ENCODE results near the gene DCTN1. TPM values are rescaled to one million over a fixed set of nuclear protein-coding genes. Genes with fewer than 3 reads are reported as not detected.

DCTN1 gene
- polyA plus RNA-seq (2011; rRNA removed) (95.1 and 99.1 TPM in 2 replicates), polyA plus RNA-seq (2017; fragmentation: RNase III; extraction: RNeasy Plus Mini Kit Qiagen cat#74134 plus additional on column Dnase treatment) (104 to 107 TPM (median 106 TPM) in 3 replicates), polyA minus RNA-seq (2011; rRNA and poly(A)+ RNA removed) (225 and 253 TPM in 2 replicates)
- 104 and 126 TPM in 2 replicates for polyA plus RNA-seq (2012; cell fraction: cytosol; rRNA removed)
- polyA plus RNA-seq (2012; cell fraction: nucleus; rRNA removed): 208 and 237 TPM in 2 replicates

GRCh38 chr2:74379851-74380789 lies at the start of gene DCTN1:
Gene DCTN1, minus strand, starts transcription at chr2:74380311. Its CDS starts 274 bp downstream, at chr2:74380037.
- DNase-seq (ENCODE audit: low read depth in 1 of 2, low spot score in 1 of 2): peak; percentile 26 to 35
- Histone ChIP-seq H3K9me3 (no peaks in the 10 kb centered on the region), H3K4me2 (peak within 1 kb of the TSS; percentile 57), H3K27ac (peak within 1 kb of the TSS in 1 of 2 experiments; percentile 61; a peak in 2 of 6 replicates), H3K4me3 (no peak within 1 kb of the TSS), H3K4me1 (peaks cover 21% of the 10 kb centered on the region; the same call in 2 of the 3 replicates)
- no peak for FAIRE-seq
- ChIA-PET POLR2A (interaction anchor here (0.5 kb wide), 1 partner anchor 159 kb away, joined by 3 read pairs; no protein-coding TSS in a partner anchor), CTCF (interaction anchor here (0.9 to 2.6 kb wide), 3 partner anchors 9 to 12 kb away, joined by 3 to 12 read pairs (median 9); no protein-coding TSS in a partner anchor)
- TF ChIP-seq, protein P1, sequence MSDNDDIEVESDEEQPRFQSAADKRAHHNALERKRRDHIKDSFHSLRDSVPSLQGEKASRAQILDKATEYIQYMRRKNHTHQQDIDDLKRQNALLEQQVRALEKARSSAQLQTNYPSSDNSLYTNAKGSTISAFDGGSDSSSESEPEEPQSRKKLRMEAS (IDR thresholded peaks at IDR 0.05): 0 out of 2 replicates have a peak, but pooled peaks have one; percentile 35
- no peak for TF ChIP-seq FOSL2 (IDR thresholded peaks at IDR 0.05)
- no peak for TF ChIP-seq FOSL2 (CRISPR knock-in tag; IDR thresholded peaks at IDR 0.05)
- peak; percentile 75 to 92 for ATAC-seq
- WGBS (ENCODE audit: missing lambda C conversion rate): 58% methylated on average over 11 of the region's 14 CpGs

DNA sequence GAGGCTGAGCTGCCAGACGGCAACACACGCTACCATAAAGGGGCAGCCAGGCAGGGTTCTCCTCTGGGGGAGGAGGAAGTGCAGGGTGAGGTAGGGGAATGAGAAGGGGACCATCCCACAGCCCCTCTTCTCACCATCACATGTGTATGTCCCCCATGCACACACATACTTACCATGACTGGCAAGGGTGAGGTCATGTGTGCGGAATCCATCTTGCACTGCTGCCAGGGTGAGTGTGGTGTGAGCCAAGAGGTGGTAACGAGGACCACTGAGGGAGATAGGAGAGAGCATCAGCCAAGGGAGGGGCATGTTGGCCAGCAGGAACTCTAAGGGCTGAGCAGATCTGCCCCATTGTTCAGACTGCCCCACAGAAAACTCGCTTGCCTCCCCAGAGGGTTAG lies 48.6 kb upstream of the DCTN1 start:
- ATAC-seq: no peak
- WGBS (ENCODE audit: missing lambda C conversion rate): 91% methylated on average over 5 of the region's 5 CpGs
- CTCF ChIA-PET: interaction anchor here (0.9 to 1.4 kb wide), 3 partner anchors 10 to 68 kb away, joined by 3 to 5 read pairs (median 3); no protein-coding TSS in a partner anchor

More for the DNA sequence above, 48.6 kb upstream of the DCTN1 start:
- H3K9me3 ChIP-seq: no peaks in the 10 kb centered on the region
- POLR2A ChIA-PET: interaction anchor here (2.5 kb wide), 1 partner anchor 11 kb away, joined by 11 read pairs; no protein-coding TSS in a partner anchor
- H3K4me3 ChIP-seq: no peak overlapping the region
- no peak overlapping the region for H3K4me2 ChIP-seq
- H3K27ac ChIP-seq: no peak overlapping the region
- FAIRE-seq (no peak), DNase-seq (ENCODE audit: low read depth in 1 of 2, low spot score in 1 of 2) (no peak)
- peaks cover 8% of the 10 kb centered on the region; the same call in 1 of the 3 replicates for H3K4me1 ChIP-seq
- TF ChIP-seq JUNB (IDR thresholded peaks at IDR 0.05) (no peak), EP300 (IDR thresholded peaks at IDR 0.05) (no peak), FOSB (CRISPR knock-in tag; IDR thresholded peaks at IDR 0.05) (no peak), KDM1A (IDR thresholded peaks at IDR 0.05; ENCODE audit: low read depth) (no peak), POLR2A (IDR thresholded peaks at IDR 0.05; ENCODE audit: low read length) (no peak), GATA3 (IDR thresholded peaks at IDR 0.05; ENCODE audit: borderline replicate concordance) (no peak), ELK1 (IDR thresholded peaks at IDR 0.05; ENCODE audit: low read depth, low read length) (no peak), RAD21 (conservative IDR thresholded peaks at IDR 0.05 in 1 of 2, IDR thresholded peaks at IDR 0.05 in 1 of 2) (no peak), ZNF302 (CRISPR knock-in tag; IDR thresholded peaks at IDR 0.05) (no peak), FOSL2 (IDR thresholded peaks at IDR 0.05) (no peak), FOSL2 (CRISPR knock-in tag; IDR thresholded peaks at IDR 0.05) (no peak), RARB (CRISPR knock-in tag; IDR thresholded peaks at IDR 0.05) (no peak), TP53 (CRISPR knock-in tag; IDR thresholded peaks at IDR 0.05) (no peak), CBX8 (IDR thresholded peaks at IDR 0.05) (no peak), BHLHE40 (IDR thresholded peaks at IDR 0.05; ENCODE audit: low read depth, low read length) (no peak), ZSCAN20 (CRISPR knock-in tag; IDR thresholded peaks at IDR 0.05) (no peak)
- TF ChIP-seq, protein P2, sequence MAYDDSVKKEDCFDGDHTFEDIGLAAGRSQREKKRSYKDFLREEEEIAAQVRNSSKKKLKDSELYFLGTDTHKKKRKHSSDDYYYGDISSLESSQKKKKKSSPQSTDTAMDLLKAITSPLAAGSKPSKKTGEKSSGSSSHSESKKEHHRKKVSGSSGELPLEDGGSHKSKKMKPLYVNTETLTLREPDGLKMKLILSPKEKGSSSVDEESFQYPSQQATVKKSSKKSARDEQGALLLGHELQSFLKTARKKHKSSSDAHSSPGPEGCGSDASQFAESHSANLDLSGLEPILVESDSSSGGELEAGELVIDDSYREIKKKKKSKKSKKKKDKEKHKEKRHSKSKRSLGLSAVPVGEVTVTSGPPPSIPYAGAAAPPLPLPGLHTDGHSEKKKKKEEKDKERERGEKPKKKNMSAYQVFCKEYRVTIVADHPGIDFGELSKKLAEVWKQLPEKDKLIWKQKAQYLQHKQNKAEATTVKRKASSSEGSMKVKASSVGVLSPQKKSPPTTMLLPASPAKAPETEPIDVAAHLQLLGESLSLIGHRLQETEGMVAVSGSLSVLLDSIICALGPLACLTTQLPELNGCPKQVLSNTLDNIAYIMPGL (CRISPR knock-in tag; IDR thresholded peaks at IDR 0.05; ENCODE audit: borderline replicate concordance): no peak
- TF ChIP-seq, protein P3, sequence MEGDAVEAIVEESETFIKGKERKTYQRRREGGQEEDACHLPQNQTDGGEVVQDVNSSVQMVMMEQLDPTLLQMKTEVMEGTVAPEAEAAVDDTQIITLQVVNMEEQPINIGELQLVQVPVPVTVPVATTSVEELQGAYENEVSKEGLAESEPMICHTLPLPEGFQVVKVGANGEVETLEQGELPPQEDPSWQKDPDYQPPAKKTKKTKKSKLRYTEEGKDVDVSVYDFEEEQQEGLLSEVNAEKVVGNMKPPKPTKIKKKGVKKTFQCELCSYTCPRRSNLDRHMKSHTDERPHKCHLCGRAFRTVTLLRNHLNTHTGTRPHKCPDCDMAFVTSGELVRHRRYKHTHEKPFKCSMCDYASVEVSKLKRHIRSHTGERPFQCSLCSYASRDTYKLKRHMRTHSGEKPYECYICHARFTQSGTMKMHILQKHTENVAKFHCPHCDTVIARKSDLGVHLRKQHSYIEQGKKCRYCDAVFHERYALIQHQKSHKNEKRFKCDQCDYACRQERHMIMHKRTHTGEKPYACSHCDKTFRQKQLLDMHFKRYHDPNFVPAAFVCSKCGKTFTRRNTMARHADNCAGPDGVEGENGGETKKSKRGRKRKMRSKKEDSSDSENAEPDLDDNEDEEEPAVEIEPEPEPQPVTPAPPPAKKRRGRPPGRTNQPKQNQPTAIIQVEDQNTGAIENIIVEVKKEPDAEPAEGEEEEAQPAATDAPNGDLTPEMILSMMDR (IDR thresholded peaks at IDR 0.05): no peak

Data from A549 (cell line).